AG08396 (cell line): ENCODE data around the gene TSEN2.
"Not testable (repeated sequence)": the region's sequence is repeated elsewhere in the genome, so short reads cannot be mapped to it uniquely, and the experiment has no call there.

Source experiments
- DNase-seq: peaks from one replicate; pipeline ENCODE4 v3.0.0; 2012; ENCODE audit warnings: low spot score, mixed read lengths

Gene TSEN2

GRCh38 chr3:12472000-12472610 lies 12.2 kb upstream of the TSEN2 start:
- DNase-seq, result no peak

GRCh38 chr3:12472796-12473195 lies 11.5 kb upstream of the TSEN2 start:
- DNase-seq, result no peak

GRCh38 chr3:12473511-12473910 lies 10.8 kb upstream of the TSEN2 start:
- DNase-seq, result no peak

GRCh38 chr3:12476238-12476897 lies 7.9 kb upstream of the TSEN2 start:
- peak; percentile 48 for DNase-seq

GRCh38 chr3:12477256-12477655 lies 7.0 kb upstream of the TSEN2 start:
- no peak for DNase-seq

GRCh38 chr3:12478326-12478725 lies 6.0 kb upstream of the TSEN2 start:
- no peak for DNase-seq

- DNase-seq, result not testable (repeated sequence)
Observed at GRCh38 chr3:12479198-12479597, 5.1 kb upstream of the TSEN2 start.

GRCh38 chr3:12479919-12480427 lies 4.3 kb upstream of the TSEN2 start:
- peak; percentile 73 for DNase-seq

GRCh38 chr3:12483410-12483809 lies 870 bp upstream of the TSEN2 start:
- no peak for DNase-seq

GRCh38 chr3:12483872-12484197 lies 445 bp upstream of the TSEN2 start:
- no peak for DNase-seq

- DNase-seq, result no peak
Observed at GRCh38 chr3:12484983-12485327, 675 bp downstream of the TSEN2 start.

- DNase-seq, result no peak
Observed at GRCh38 chr3:12486001-12486400, 1.7 kb downstream of the TSEN2 start.

- DNase-seq, result no peak
Observed at GRCh38 chr3:12486916-12487315, 2.6 kb downstream of the TSEN2 start.

- no peak for DNase-seq
Observed at GRCh38 chr3:12487336-12487735, 3.1 kb downstream of the TSEN2 start.

- no peak for DNase-seq
Observed at GRCh38 chr3:12487786-12488185, 3.5 kb downstream of the TSEN2 start.

GRCh38 chr3:12489368-12489767 lies 5.1 kb downstream of the TSEN2 start:
- DNase-seq, result no peak

GRCh38 chr3:12489832-12490231 lies 5.6 kb downstream of the TSEN2 start:
- no peak for DNase-seq

- DNase-seq, result no peak
Observed at GRCh38 chr3:12490547-12490946, 6.3 kb downstream of the TSEN2 start.

- DNase-seq, result no peak
Observed at GRCh38 chr3:12495749-12496452, 11.6 kb downstream of the TSEN2 start.

- DNase-seq, result no peak
Observed at GRCh38 chr3:12496453-12496761, 12.1 kb downstream of the TSEN2 start.

GRCh38 chr3:12499474-12499873 lies 15.2 kb downstream of the TSEN2 start:
- DNase-seq, result no peak

- peak; percentile 39 for DNase-seq
Observed at GRCh38 chr3:12501360-12502020, 17.2 kb downstream of the TSEN2 start.
